Astrocyte of the cerebellum (primary cell): ENCODE measurements around the gene TACR3.
"Not testable (repeated sequence)": the region's sequence is repeated elsewhere in the genome, so short reads cannot be mapped to it uniquely, and the experiment has no call there.

ENCODE experiments used
- DNase-seq: peaks from one replicate; pipeline ENCODE4 v3.0.0-alpha.2; 2011; ENCODE audit warnings: low read depth
- H3K4me3 ChIP-seq: 2 replicates; pipeline ENCODE4 v1.5.1; 2011; ENCODE audit warnings: mild to moderate bottlenecking, low read depth, low read length, moderate library complexity
- CTCF ChIP-seq: IDR thresholded peaks from 2 replicates; pipeline ENCODE4 v1.5.1; 2012; ENCODE audit warnings: low read length, low read depth, moderate library complexity, mild to moderate bottlenecking; ENCODE audit errors: missing control alignments
- in situ Hi-C: cut with HindIII; loops from 2 replicates; pipeline ENCODE4 v1.10.0; 2017; ENCODE audit warnings: low sequenced_read_pairs

The TACR3 gene

GRCh38 chr4:103719830-103720207 lies at the start of gene TACR3:
TACR3 (minus strand) TSS chr4:103719985; CDS start chr4:103719675, 310 bp downstream.
- DNase-seq: no peak
- in situ Hi-C loops: no loop called here
- no peak for TF ChIP-seq CTCF
- peak within 1 kb of the TSS; percentile 42 for H3K4me3 ChIP-seq

- TF ChIP-seq CTCF: no peak
- DNase-seq: no peak
- in situ Hi-C loops: no loop called here
- no peak overlapping the region for H3K4me3 ChIP-seq
Measured at GRCh38 chr4:103757631-103758030, 37.8 kb upstream of the TACR3 start.

- no peak for TF ChIP-seq CTCF
- in situ Hi-C loops: no loop called here
- no peak for DNase-seq
Measured at GRCh38 chr4:103756741-103757140, 37.0 kb upstream of the TACR3 start.

GRCh38 chr4:103754844-103755243 lies 35.1 kb upstream of the TACR3 start:
- DNase-seq: no peak
- TF ChIP-seq CTCF: no peak
- H3K4me3 ChIP-seq: no peak overlapping the region
- in situ Hi-C loops: no loop called here

More at GRCh38 chr4:103756741-103757140, 37.0 kb upstream of the TACR3 start:
- H3K4me3 ChIP-seq: no peak overlapping the region

GRCh38 chr4:103753868-103754653 lies 34.3 kb upstream of the TACR3 start:
- no peak for DNase-seq
- H3K4me3 ChIP-seq: no peak overlapping the region
- no peak for TF ChIP-seq CTCF
- in situ Hi-C loops: no loop called here

GRCh38 chr4:103723150-103723549 lies 3.4 kb upstream of the TACR3 start:
- in situ Hi-C loops, H3K4me3 ChIP-seq, DNase-seq: not testable (repeated sequence)

GRCh38 chr4:103721251-103721650 lies 1.5 kb upstream of the TACR3 start:
- no peak overlapping the region for H3K4me3 ChIP-seq
- in situ Hi-C loops: no loop called here
- no peak for TF ChIP-seq CTCF
- no peak for DNase-seq
